Sigmoid colon (tissue), 7 donors: ENCODE measurements around the gene REXO5. TPM values are rescaled to one million over a fixed set of nuclear protein-coding genes. Genes with fewer than 3 reads are reported as not detected.

Experiments used
- DNase-seq: peaks from one replicate; pipeline ENCODE4 v3.0.0-alpha.2; 2019
- H3K27ac ChIP-seq, 4 donors: fragments of 200-600 bp; sonication (generic); one replicate each; pipeline ENCODE4 v1.5.1; 2016 to 2019; ENCODE audit warnings: mild to moderate bottlenecking in 1 of 4
- H3K27me3 ChIP-seq, 3 donors: fragments of 200-600 bp; sonication (generic); one replicate each; pipeline ENCODE4 v1.5.1; 2019; ENCODE audit warnings: mild to moderate bottlenecking in 1 of 3
- H3K36me3 ChIP-seq, 4 donors: fragments of 200-600 bp; sonication (generic); one replicate each; pipeline ENCODE4 v1.5.1; 2016 to 2019
- H3K4me1 ChIP-seq, 4 donors: fragments of 200-600 bp; sonication (generic); one replicate each; pipeline ENCODE4 v1.5.1; 2017 to 2019
- H3K4me3 ChIP-seq, 4 donors: fragments of 200-600 bp; sonication (generic); one replicate each; pipeline ENCODE4 v1.5.1; 2017 to 2019; ENCODE audit warnings: mild to moderate bottlenecking in 2 of 4, moderate library complexity in 1 of 4
- H3K9me3 ChIP-seq, 4 donors: fragments of 200-600 bp in 3 of 4; sonication (generic) in 3 of 4; one replicate each; pipeline versions ENCODE4 v1.5.1 to v1.6.1; 2013 to 2019
- CTCF ChIP-seq, 4 experiments: fragments of 450-650 bp in 3 of 4; fragments of 200-600 bp in 1 of 4; IDR thresholded peaks; one replicate each; pipeline ENCODE4 v1.5.1; 2016 to 2019; ENCODE audit warnings: antibody characterized with exemption in 4 of 4, mild to moderate bottlenecking in 3 of 4, moderate library complexity in 2 of 4
- EP300 ChIP-seq, 4 donors: sonication (generic); formaldehyde crosslinking; IDR thresholded peaks; one replicate each; pipeline ENCODE4 v1.6.1; 2017; ENCODE audit warnings: antibody characterized with exemption in 4 of 4
- POLR2A ChIP-seq, 2 donors: fragments of 450-650 bp; IDR thresholded peaks; one replicate each; pipeline ENCODE4 v1.6.1; 2016; ENCODE audit warnings: antibody characterized with exemption in 2 of 2, mild to moderate bottlenecking in 2 of 2, moderate library complexity in 2 of 2
- POLR2AphosphoS5 ChIP-seq, 4 donors: sonication (generic); formaldehyde crosslinking; IDR thresholded peaks; one replicate each; pipeline ENCODE4 v1.6.1; 2017; ENCODE audit warnings: antibody characterized with exemption in 4 of 4
- WGBS, 2 donors: extraction: QIAGEN DNeasy Blood & Tissue Kit; methylation state at CpG; one replicate each; pipeline ENCODE4 v1.1.7; 2013; 5-methylcytosine and 5-hydroxymethylcytosine counted together
- intact Hi-C: fragments of 100-400 bp; cut with DNase I; formaldehyde crosslinking; loops from one replicate; pipeline ENCODE4 v1.15.1; 2023
- polyA plus RNA-seq, 3 donors: library from polyadenylated mRNA; stranded (reverse); fragments of 200-250 nt; gene quantifications; one replicate each; pipeline ENCODE4 v1.2.3, GENCODE V29; 2013
- total RNA-seq, 4 donors: library from RNA; depleted of rRNA; stranded (reverse); fragments of >200 nt; gene quantifications; one replicate each; pipeline ENCODE4 v1.1.0, GENCODE V29; 2016
- donor health status: healthy with polysubstance abuse.
- donor health status: Bipolar disorder and iron deficiency.
- donor health status: healthy.

Gene REXO5
- total and polyA plus RNA-seq, 7 donors, result 1.2 to 7.5 (median 2.9) TPM

- 83 to 89% methylated on average over 1 of the region's 1 CpG for WGBS, 2 donors
- Histone ChIP-seq H3K9me3 (no peaks in the 10 kb centered on the region), H3K27ac (no peak overlapping the region), H3K4me1 (no peaks in the 10 kb centered on the region), H3K27me3 (no peaks in the 10 kb centered on the region), H3K4me3 (no peak overlapping the region), H3K36me3 (peaks cover 0 to 3% (median 0%) of the 10 kb centered on the region in 4 donors)
- no peak for DNase-seq
- TF ChIP-seq POLR2A (IDR thresholded peaks at IDR 0.05), result no peak
- TF ChIP-seq EP300 (IDR thresholded peaks at IDR 0.05), result no peak
- no peak for TF ChIP-seq POLR2AphosphoS5 (IDR thresholded peaks at IDR 0.05)
- no peak for TF ChIP-seq CTCF (IDR thresholded peaks at IDR 0.05)
- intact Hi-C loops, result no loop called here
Measured at GRCh38 chr16:20781697-20782096, 24.6 kb upstream of the REXO5 start.

DNA sequence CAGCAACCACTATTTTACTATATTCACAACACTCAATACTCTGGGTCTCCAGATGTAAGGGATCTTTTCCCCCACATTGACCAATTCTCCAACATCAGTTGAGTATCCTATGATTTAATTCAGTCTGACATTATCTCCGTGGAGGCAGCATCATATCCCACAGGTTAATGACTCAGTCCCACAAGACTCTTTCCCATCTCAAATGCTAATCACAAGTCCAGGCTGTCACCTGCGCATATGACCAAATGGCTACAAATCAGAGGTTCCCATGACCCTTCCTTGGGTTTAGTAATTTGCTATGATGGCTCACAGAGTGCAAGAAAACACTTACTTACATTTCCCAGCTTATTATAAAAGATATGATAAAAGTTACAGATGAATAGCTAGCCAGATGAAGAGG is 23.9 kb upstream of the REXO5 start:
- TF ChIP-seq EP300 (IDR thresholded peaks at IDR 0.05) (no peak), POLR2A (IDR thresholded peaks at IDR 0.05) (no peak), CTCF (IDR thresholded peaks at IDR 0.05) (no peak), POLR2AphosphoS5 (IDR thresholded peaks at IDR 0.05) (no peak)
- Histone ChIP-seq H3K27me3 (no peaks in the 10 kb centered on the region), H3K36me3 (peaks cover 0 to 3% (median 0%) of the 10 kb centered on the region in 4 donors), H3K4me3 (no peak overlapping the region), H3K9me3 (no peaks in the 10 kb centered on the region), H3K27ac (no peak overlapping the region), H3K4me1 (no peaks in the 10 kb centered on the region)
- WGBS, 2 donors, result 91 to 96% methylated on average over 2 of the region's 2 CpGs
- intact Hi-C loops, result no loop called here
- no peak for DNase-seq

DNA sequence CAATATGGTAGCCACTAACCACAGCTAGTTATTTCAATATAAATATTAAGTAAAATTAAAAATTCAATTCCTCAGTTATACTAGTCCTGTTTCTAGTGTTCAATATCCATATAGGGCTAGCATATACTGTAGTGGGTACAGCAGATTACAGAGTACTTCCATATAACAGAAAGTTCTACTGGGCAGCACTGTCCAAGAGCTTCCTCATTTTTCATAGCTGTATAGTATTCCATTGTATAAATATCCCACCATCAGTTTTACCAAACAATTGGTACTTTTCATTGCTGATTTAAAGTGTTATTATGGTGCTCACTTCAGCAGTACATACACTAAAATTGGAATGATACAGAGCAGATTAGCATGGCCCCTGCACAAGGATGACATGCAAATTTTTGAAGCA is 22.1 kb upstream of the REXO5 start:
- H3K4me1 ChIP-seq, result no peaks in the 10 kb centered on the region
- no peaks in the 10 kb centered on the region for H3K9me3 ChIP-seq
- DNase-seq, result no peak
- TF ChIP-seq CTCF (IDR thresholded peaks at IDR 0.05), result no peak
- TF ChIP-seq EP300 (IDR thresholded peaks at IDR 0.05), result no peak
- TF ChIP-seq POLR2AphosphoS5 (IDR thresholded peaks at IDR 0.05), result no peak
- no peak for TF ChIP-seq POLR2A (IDR thresholded peaks at IDR 0.05)
- H3K27ac ChIP-seq, result no peak overlapping the region
- intact Hi-C loops, result no loop called here
- H3K4me3 ChIP-seq, result no peak overlapping the region
- H3K27me3 ChIP-seq, result no peaks in the 10 kb centered on the region
- no peaks in the 10 kb centered on the region for H3K36me3 ChIP-seq

DNA sequence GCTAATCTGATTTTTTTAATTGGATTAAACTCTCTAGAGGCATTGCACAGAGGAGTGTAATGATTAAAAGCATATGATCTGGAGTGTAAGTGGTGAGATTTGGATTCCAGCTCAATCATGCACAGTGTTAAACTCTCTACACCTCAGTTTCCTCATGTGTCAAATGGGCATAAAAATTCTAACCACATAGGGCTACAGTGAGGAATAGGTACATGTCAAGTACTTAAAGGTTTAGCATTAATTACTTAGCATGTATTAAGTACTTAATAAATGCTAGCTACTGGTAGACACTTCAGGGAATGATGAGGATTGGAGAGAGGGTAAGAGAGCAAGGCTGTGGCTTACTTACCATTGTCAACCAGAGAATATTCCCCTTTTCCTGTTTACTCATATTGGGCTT is 17.2 kb upstream of the REXO5 start:
- H3K27me3 ChIP-seq, result no peaks in the 10 kb centered on the region
- TF ChIP-seq EP300 (IDR thresholded peaks at IDR 0.05), result no peak
- TF ChIP-seq POLR2A (IDR thresholded peaks at IDR 0.05), result no peak
- no peak for TF ChIP-seq POLR2AphosphoS5 (IDR thresholded peaks at IDR 0.05)
- TF ChIP-seq CTCF (IDR thresholded peaks at IDR 0.05), result no peak
- no peaks in the 10 kb centered on the region for H3K4me1 ChIP-seq
- H3K36me3 ChIP-seq, result no peaks in the 10 kb centered on the region
- no peak for DNase-seq
- H3K27ac ChIP-seq, result no peak overlapping the region
- no peaks in the 10 kb centered on the region for H3K9me3 ChIP-seq
- intact Hi-C loops, result no loop called here
- H3K4me3 ChIP-seq, result no peak overlapping the region

GRCh38 chr16:20791923-20792612 is 14.3 kb upstream of the REXO5 start:
- TF ChIP-seq POLR2A (IDR thresholded peaks at IDR 0.05) (no peak), CTCF (IDR thresholded peaks at IDR 0.05) (no peak), EP300 (IDR thresholded peaks at IDR 0.05) (no peak), POLR2AphosphoS5 (IDR thresholded peaks at IDR 0.05) (no peak)
- no peak overlapping the region for H3K4me3 ChIP-seq
- no peak overlapping the region for H3K27ac ChIP-seq
- DNase-seq, result no peak
- no peaks in the 10 kb centered on the region for H3K4me1 ChIP-seq
- peaks cover 0 to 7% (median 0%) of the 10 kb centered on the region in 4 donors for H3K36me3 ChIP-seq
- no peaks in the 10 kb centered on the region for H3K27me3 ChIP-seq
- WGBS, 2 donors, result 90 to 92% methylated on average over 5 of the region's 5 CpGs
- intact Hi-C loops, result no loop called here
- H3K9me3 ChIP-seq, result no peaks in the 10 kb centered on the region
